GM23338 (cell line): ENCODE results near the gene OBSL1.
A peak's percentile ranks its signal among the peaks of the same experiment; 100 is the strongest.

Experiments used
- CREB1 ChIP-seq: fragments of 250-450 bp; sonication (Bioruptor Pico); IDR thresholded peaks from 2 replicates; pipeline ENCODE4 v1.5.0; 2020; ENCODE audit warnings: low read depth, mild to moderate bottlenecking, moderate library complexity
- CTCF ChIP-seq, 2 experiments: fragments of 200-600 bp in 1 of 2; sonication (generic) in 1 of 2; conservative IDR thresholded peaks; 2 replicates each; pipeline versions ENCODE4 v1.5.1 to v1.6.1; 2016 to 2017; ENCODE audit warnings: antibody characterized with exemption in 2 of 2, low read depth in 2 of 2, mild to moderate bottlenecking in 2 of 2, moderate library complexity in 1 of 2
- ETS1 ChIP-seq: IDR thresholded peaks from 2 replicates; pipeline ENCODE4 v1.6.1; 2016; ENCODE audit warnings: antibody characterized with exemption
- EZH2 ChIP-seq: fragments of 200-600 bp; sonication (generic); IDR thresholded peaks from one replicate; pipeline ENCODE4 v1.8.0; 2017; ENCODE audit warnings: antibody characterized with exemption, mild to moderate bottlenecking, low read depth; ENCODE audit not compliant: unreplicated experiment
- EZH2phosphoT487 ChIP-seq: fragments of 200-600 bp; sonication (generic); IDR thresholded peaks from one replicate; pipeline ENCODE4 v1.8.1; 2018; ENCODE audit warnings: antibody characterized with exemption; ENCODE audit not compliant: unreplicated experiment
- JUNB ChIP-seq: IDR thresholded peaks from one replicate; pipeline ENCODE4 v1.6.1; 2016; ENCODE audit warnings: antibody characterized with exemption; ENCODE audit not compliant: unreplicated experiment
- NANOG ChIP-seq: IDR thresholded peaks from 2 replicates; pipeline ENCODE4 v1.6.1; 2016; ENCODE audit warnings: antibody characterized with exemption, borderline replicate concordance
- POLR2AphosphoS5 ChIP-seq: IDR thresholded peaks from 2 replicates; pipeline ENCODE4 v1.6.1; 2016; ENCODE audit warnings: antibody characterized with exemption, low read depth
- REST ChIP-seq: IDR thresholded peaks from one replicate; pipeline ENCODE4 v1.6.1; 2018; ENCODE audit warnings: antibody characterized with exemption; ENCODE audit not compliant: unreplicated experiment
- STAT1 ChIP-seq: IDR thresholded peaks from one replicate; pipeline ENCODE4 v1.6.1; 2016; ENCODE audit warnings: antibody characterized with exemption; ENCODE audit not compliant: unreplicated experiment
- ZNF114 ChIP-seq: fragments of 250-450 bp; sonication (Bioruptor Pico); IDR thresholded peaks from 2 replicates; pipeline ENCODE4 v1.5.0; 2020; ENCODE audit warnings: mild to moderate bottlenecking, moderate library complexity
- ZNF331 ChIP-seq: fragments of 250-450 bp; sonication (Bioruptor Pico); IDR thresholded peaks from 2 replicates; pipeline ENCODE4 v1.5.0; 2020; ENCODE audit warnings: low read depth, mild to moderate bottlenecking, moderate library complexity

GRCh38 chr2:219530048-219530963 is 41.0 kb downstream of the OBSL1 start:
- TF ChIP-seq POLR2AphosphoS5 (no peak), CTCF (conservative IDR thresholded peaks at IDR 0.05; ENCODE audit: low read depth in 2 of 2) (peak; percentile 94 to 100), EZH2phosphoT487 (no peak), STAT1 (no peak), NANOG (no peak), ZNF114 (no peak), REST (no peak), CREB1 (0 out of 2 replicates have a peak, but pooled peaks have one; percentile 4), ZNF331 (no peak), EZH2 (peak; percentile 17), ETS1 (no peak), JUNB (no peak)
